ENCODE measurements around the gene MRPL24.

MRPL24 gene

GRCh38 chr1:156709757-156710489 lies 31.0 kb downstream of the MRPL24 start:
- DNase-seq (ENCODE audit: low spot score), result no peak

- no peak for DNase-seq (ENCODE audit: low spot score)
Measured at GRCh38 chr1:156709031-156709430, 31.9 kb downstream of the MRPL24 start.

- DNase-seq (ENCODE audit: low spot score), result no peak
Measured at GRCh38 chr1:156708218-156708661, 32.6 kb downstream of the MRPL24 start.

- peak; percentile 79 for DNase-seq (ENCODE audit: low spot score)
Measured at GRCh38 chr1:156707417-156708217, 33.3 kb downstream of the MRPL24 start.

GRCh38 chr1:156706657-156707416 lies 34.1 kb downstream of the MRPL24 start:
- DNase-seq (ENCODE audit: low spot score), result peak; percentile 91

GRCh38 chr1:156705918-156706656 lies 34.8 kb downstream of the MRPL24 start:
- DNase-seq (ENCODE audit: low spot score), result peak; percentile 92

DNA sequence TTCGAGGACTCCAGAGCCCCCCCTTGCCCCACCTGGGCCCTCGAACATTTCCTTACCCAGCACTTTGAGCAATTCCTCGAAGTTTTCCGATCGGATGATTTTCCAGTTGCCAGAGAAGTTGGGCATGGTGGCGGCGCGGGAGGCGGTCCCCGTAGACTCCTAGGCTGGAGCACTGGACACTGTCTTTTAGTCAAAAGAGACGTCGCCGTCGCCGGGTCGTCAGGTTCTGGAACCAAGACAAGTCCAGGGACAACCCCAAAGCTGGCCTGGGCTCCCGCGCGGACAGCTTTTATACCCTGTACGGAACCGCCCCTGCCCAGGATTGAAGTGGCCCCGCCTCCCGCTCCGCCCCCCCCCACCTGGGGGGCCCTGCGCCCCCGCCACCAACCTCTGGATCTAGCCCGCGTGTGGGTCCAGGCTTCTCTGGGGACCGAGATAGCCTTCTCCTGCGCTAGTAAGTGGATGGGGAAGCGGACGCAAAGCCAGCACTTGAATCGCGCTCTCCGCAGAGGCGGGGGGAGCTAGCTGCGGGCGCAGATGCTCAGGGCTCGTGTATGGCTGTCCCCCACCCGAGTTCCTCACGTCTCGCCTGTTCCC lies 35.5 kb downstream of the MRPL24 start, which contains the start of gene CRABP2:
TSS of gene CRABP2 (minus strand) at position 263 of the 597 bp plus-strand sequence. CDS start at position 126, 137 bp downstream.
- DNase-seq (ENCODE audit: low spot score), result peak; percentile 86

- no peak for DNase-seq (ENCODE audit: low spot score)
Measured at GRCh38 chr1:156704930-156705320, 36.0 kb downstream of the MRPL24 start.

- DNase-seq (ENCODE audit: low spot score), result no peak
Measured at GRCh38 chr1:156704166-156704711, 36.6 kb downstream of the MRPL24 start.

- no peak for DNase-seq (ENCODE audit: low spot score)
Measured at GRCh38 chr1:156703741-156704140, 37.1 kb downstream of the MRPL24 start.

GRCh38 chr1:156703336-156703735 lies 37.6 kb downstream of the MRPL24 start:
- no peak for DNase-seq (ENCODE audit: low spot score)

DNA sequence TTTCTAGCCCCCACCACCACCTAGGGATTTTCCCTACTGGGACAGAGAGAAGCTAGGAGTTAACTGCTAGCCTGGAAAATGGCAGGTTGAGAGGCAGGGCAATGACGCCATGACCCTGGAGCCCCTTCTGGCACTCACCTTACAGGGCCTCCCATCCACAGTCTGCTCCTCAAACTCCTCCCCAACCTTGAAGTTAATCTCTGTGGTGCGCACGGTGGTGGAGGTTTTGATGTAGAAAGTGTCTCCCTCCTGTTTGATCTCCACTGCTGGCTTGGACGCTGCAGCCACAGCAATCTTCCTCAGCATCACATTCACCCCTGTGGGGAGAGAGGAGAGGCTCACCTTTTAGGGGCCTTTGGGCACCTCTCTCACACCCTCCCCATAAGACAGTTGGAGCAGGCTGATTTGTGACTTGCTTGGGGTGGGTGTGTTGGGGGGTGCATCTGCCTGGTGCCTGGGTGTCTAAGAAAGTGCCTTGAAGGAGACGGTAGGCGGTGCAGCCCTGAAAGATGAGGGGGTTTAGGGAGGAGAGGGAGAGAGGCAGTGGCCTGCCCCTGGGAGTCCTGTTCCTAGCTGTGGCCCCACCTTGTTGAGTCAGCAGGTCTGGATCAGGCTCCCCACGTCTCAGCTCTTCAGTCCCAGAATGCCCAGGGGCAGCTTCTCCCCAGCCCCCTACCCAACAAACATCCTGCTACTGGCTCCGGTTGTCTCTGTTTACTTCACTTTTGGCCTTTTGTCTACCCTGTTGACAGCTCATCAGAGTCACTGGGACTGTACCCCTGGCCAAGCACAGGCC lies 40.0 kb downstream of the MRPL24 start:
- peak; percentile 55 for DNase-seq (ENCODE audit: low spot score)

DNA sequence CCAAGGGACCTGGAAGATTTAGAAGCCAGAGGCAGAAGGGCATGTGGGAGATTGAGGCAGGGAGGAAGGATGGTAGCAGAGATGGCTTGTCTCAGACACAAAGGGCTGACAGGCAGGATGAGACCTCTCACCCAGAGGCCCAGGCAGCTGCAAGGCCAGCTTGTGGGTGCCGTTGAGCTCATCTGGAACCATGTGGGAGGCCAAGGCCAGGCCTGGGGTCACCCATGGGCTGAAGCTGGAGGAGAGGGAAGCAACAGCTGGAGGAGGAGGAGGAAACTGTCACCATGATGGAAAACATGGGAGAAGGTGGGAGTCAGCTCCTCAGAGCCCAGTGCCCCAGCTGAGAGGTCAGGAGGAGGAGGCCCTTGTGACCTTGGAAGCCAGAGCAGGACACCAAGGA lies 41.9 kb downstream of the MRPL24 start:
- no peak for DNase-seq (ENCODE audit: low spot score)

DNA sequence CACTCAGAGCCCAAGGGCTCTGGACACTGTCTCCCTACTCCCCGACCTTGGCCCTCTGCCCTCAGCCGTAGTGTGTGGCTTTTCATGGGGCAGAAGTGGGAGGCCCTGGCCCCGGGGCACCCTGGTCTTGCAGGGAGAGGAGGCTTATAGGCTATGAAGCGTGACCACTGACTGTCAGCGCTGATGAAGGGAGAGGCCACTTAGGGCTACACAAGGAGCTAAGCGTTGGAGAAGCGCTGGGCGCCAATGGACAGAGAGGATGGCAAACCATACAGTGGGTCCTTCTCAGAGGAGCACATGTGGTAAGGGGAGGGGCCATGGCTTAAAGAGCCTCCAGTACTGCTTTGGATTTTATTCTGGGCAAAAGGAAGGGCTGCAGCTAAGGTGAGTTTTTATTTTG lies 43.4 kb downstream of the MRPL24 start:
- no peak for DNase-seq (ENCODE audit: low spot score)

DNA sequence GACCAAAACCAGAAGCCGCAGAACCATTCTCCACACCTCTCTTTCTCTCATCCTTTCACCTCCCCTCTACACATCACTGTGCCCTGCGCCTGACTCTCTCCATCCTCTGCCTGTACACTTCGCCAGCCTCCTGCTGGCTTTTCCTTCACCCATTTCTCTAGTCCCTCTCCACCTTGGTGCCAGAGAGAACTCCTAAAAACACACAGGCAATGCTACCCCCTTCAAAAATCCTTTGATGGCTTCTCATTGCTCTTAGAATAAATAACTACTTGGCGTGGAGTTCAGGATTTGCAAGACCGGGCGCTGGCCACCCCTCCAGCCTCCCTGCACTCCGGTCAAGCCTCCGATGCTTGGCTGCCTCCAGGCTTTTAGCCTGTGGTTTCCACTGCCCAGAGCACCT lies 44.1 kb downstream of the MRPL24 start:
- DNase-seq (ENCODE audit: low spot score), result peak; percentile 46

- no peak for DNase-seq (ENCODE audit: low spot score)
Measured at GRCh38 chr1:156694690-156694962, 46.3 kb downstream of the MRPL24 start.

- DNase-seq (ENCODE audit: low spot score), result peak; percentile 57
Measured at GRCh38 chr1:156693848-156694689, 46.8 kb downstream of the MRPL24 start.

GRCh38 chr1:156692925-156693847 lies 47.7 kb downstream of the MRPL24 start:
- no peak for DNase-seq (ENCODE audit: low spot score)
